HepG2 (cell line): ENCODE data around the gene RNU6-8. TPM values are rescaled to one million over a fixed set of nuclear protein-coding genes. Genes with fewer than 3 reads are reported as not detected.

Source experiments
- ADNP ChIP-seq: sonication (generic); formaldehyde crosslinking; IDR thresholded peaks from 2 replicates; pipeline ENCODE4 v1.4.0; 2020; ENCODE audit warnings: missing genetic modification reagents
- GABPA ChIP-seq, 2 experiments: IDR thresholded peaks; 2 replicates each; pipeline ENCODE4 v1.6.1; 2011 to 2016; ENCODE audit warnings: low read depth in 2 of 2, low read length in 1 of 2, missing biosample characterization in 1 of 2, missing genetic modification characterization in 1 of 2
- HNRNPK ChIP-seq: fragments of 200-400 bp; formaldehyde crosslinking; IDR thresholded peaks from 2 replicates; pipeline ENCODE4 v1.6.1; 2018; ENCODE audit warnings: low read length, low read depth, moderate library complexity, mild to moderate bottlenecking; ENCODE audit not compliant: poor library complexity, severe bottlenecking
- MEIS1 ChIP-seq: sonication (generic); formaldehyde crosslinking; IDR thresholded peaks from 2 replicates; pipeline ENCODE4 v1.9.0; 2021; ENCODE audit warnings: mild to moderate bottlenecking, missing genetic modification reagents, moderate library complexity, borderline replicate concordance
- MYC ChIP-seq: sonication (generic); formaldehyde crosslinking; IDR thresholded peaks from 2 replicates; pipeline ENCODE4 v1.9.0; 2021; ENCODE audit warnings: missing genetic modification reagents, borderline replicate concordance
- THRA ChIP-seq: sonication (generic); formaldehyde crosslinking; IDR thresholded peaks from 2 replicates; pipeline ENCODE4 v1.4.0; 2020; ENCODE audit warnings: missing genetic modification reagents, borderline replicate concordance
- YEATS2 ChIP-seq: sonication (generic); formaldehyde crosslinking; IDR thresholded peaks from 2 replicates; pipeline ENCODE4 v1.4.0; 2020; ENCODE audit warnings: missing genetic modification reagents, borderline replicate concordance
- ZBTB8A ChIP-seq: sonication (generic); formaldehyde crosslinking; IDR thresholded peaks from 2 replicates; pipeline ENCODE4 v1.4.0; 2020; ENCODE audit warnings: mild to moderate bottlenecking, low read depth, missing genetic modification reagents, borderline replicate concordance
- ZNF121 ChIP-seq: sonication (generic); formaldehyde crosslinking; IDR thresholded peaks from 2 replicates; pipeline ENCODE4 v1.5.0; 2020; ENCODE audit warnings: mild to moderate bottlenecking, missing genetic modification reagents
- ZNF136 ChIP-seq: sonication (generic); formaldehyde crosslinking; IDR thresholded peaks from 2 replicates; pipeline ENCODE4 v1.8.1; 2022; ENCODE audit warnings: low read depth, mild to moderate bottlenecking, moderate library complexity, missing genetic modification reagents
- polyA plus RNA-seq, 8 experiments: library from polyadenylated mRNA; depleted of rRNA in 3 of 8; stranded (reverse) in 7 of 8; unstranded in 1 of 8; fragments of >200 nt; fragmentation: Illumina TruSeq in 4 of 8; extraction: Trizol in 4 of 8; gene quantifications; 2 replicates each; pipeline versions ENCODE4 v1.2.1 to v1.2.3, GENCODE V29; 2011 to 2016; ENCODE audit warnings: low read depth in 4 of 8, missing spikeins in 1 of 8, mixed read lengths in 1 of 8; ENCODE audit not compliant: insufficient read depth in 1 of 8
- total RNA-seq, 5 experiments: library from RNA; depleted of rRNA; stranded (reverse); fragments of >200 nt; fragmentation: Illumina TruSeq; extraction: Trizol; gene quantifications; 2 replicates each; pipeline ENCODE4 v1.2.3, GENCODE V29; 2016; ENCODE audit warnings: low read depth in 1 of 5
- TF ChIP-seq, protein P1 (sequence below): sonication (generic); formaldehyde crosslinking; IDR thresholded peaks from 2 replicates; pipeline ENCODE4 v1.9.0; 2021; ENCODE audit warnings: mild to moderate bottlenecking, missing genetic modification reagents
- TF ChIP-seq, protein P2 (sequence below): sonication (generic); formaldehyde crosslinking; IDR thresholded peaks from 2 replicates; pipeline ENCODE4 v1.4.0; 2020; ENCODE audit warnings: low read depth, missing genetic modification reagents
- TF ChIP-seq, protein P3 (sequence below): sonication (generic); formaldehyde crosslinking; IDR thresholded peaks from 2 replicates; pipeline ENCODE4 v1.5.0; 2020; ENCODE audit warnings: mild to moderate bottlenecking, missing genetic modification reagents

The RNU6-8 gene
- total and polyA plus RNA-seq, 2 of the 13 experiments (the other 11 are each of a cell fraction or from before 2014, with no cell fraction given), result under 0.01 TPM; not detected in 1

DNA sequence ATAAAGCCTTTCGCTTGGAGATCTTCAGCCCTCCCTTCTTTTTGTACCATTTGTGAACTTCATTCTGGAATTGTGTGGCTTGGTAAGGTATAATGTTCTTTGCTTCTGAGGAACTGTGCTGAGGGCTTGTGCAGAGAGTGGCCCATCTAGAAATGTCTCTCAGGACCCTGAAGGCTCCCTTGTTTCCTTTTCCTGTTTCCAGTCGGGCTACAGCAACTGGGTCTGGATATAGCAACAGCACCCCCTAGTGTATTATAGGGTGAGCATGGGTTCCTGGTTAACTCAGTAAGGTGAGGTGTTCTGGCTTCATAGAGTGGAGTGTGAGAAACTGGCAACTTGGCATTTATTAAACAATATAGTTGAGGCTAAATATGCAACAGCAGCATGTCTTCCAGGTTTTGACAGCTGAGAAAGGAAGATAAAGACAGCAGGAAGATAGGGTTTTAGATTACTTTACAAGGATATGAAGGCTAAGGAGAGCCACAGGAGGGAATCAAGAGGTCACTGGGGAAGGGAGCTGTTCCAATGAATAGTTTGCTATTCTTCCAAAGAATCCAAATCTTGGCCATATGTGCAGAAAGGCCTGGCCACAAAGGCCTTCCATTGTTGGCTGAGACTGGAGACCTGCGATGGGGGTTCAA, 49.1 kb upstream of the RNU6-8 start (continued):
- peak; percentile 64; the same call in 1 of the 2 replicates for TF ChIP-seq THRA (CRISPR knock-in tag)
- TF ChIP-seq ZNF136, result no peak
- peak; percentile 40 for TF ChIP-seq GABPA (IDR thresholded peaks at IDR 0.05; ENCODE audit: low read depth, low read length)
- peak; percentile 85 for TF ChIP-seq GABPA (CRISPR knock-in tag; IDR thresholded peaks at IDR 0.05; ENCODE audit: low read depth)
- TF ChIP-seq, protein P1, sequence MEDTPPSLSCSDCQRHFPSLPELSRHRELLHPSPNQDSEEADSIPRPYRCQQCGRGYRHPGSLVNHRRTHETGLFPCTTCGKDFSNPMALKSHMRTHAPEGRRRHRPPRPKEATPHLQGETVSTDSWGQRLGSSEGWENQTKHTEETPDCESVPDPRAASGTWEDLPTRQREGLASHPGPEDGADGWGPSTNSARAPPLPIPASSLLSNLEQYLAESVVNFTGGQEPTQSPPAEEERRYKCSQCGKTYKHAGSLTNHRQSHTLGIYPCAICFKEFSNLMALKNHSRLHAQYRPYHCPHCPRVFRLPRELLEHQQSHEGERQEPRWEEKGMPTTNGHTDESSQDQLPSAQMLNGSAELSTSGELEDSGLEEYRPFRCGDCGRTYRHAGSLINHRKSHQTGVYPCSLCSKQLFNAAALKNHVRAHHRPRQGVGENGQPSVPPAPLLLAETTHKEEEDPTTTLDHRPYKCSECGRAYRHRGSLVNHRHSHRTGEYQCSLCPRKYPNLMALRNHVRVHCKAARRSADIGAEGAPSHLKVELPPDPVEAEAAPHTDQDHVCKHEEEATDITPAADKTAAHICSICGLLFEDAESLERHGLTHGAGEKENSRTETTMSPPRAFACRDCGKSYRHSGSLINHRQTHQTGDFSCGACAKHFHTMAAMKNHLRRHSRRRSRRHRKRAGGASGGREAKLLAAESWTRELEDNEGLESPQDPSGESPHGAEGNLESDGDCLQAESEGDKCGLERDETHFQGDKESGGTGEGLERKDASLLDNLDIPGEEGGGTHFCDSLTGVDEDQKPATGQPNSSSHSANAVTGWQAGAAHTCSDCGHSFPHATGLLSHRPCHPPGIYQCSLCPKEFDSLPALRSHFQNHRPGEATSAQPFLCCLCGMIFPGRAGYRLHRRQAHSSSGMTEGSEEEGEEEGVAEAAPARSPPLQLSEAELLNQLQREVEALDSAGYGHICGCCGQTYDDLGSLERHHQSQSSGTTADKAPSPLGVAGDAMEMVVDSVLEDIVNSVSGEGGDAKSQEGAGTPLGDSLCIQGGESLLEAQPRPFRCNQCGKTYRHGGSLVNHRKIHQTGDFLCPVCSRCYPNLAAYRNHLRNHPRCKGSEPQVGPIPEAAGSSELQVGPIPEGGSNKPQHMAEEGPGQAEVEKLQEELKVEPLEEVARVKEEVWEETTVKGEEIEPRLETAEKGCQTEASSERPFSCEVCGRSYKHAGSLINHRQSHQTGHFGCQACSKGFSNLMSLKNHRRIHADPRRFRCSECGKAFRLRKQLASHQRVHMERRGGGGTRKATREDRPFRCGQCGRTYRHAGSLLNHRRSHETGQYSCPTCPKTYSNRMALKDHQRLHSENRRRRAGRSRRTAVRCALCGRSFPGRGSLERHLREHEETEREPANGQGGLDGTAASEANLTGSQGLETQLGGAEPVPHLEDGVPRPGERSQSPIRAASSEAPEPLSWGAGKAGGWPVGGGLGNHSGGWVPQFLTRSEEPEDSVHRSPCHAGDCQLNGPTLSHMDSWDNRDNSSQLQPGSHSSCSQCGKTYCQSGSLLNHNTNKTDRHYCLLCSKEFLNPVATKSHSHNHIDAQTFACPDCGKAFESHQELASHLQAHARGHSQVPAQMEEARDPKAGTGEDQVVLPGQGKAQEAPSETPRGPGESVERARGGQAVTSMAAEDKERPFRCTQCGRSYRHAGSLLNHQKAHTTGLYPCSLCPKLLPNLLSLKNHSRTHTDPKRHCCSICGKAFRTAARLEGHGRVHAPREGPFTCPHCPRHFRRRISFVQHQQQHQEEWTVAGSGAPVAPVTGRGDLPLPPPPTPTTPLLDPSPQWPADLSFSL (CRISPR knock-in tag), result no peak
- TF ChIP-seq, protein P2, sequence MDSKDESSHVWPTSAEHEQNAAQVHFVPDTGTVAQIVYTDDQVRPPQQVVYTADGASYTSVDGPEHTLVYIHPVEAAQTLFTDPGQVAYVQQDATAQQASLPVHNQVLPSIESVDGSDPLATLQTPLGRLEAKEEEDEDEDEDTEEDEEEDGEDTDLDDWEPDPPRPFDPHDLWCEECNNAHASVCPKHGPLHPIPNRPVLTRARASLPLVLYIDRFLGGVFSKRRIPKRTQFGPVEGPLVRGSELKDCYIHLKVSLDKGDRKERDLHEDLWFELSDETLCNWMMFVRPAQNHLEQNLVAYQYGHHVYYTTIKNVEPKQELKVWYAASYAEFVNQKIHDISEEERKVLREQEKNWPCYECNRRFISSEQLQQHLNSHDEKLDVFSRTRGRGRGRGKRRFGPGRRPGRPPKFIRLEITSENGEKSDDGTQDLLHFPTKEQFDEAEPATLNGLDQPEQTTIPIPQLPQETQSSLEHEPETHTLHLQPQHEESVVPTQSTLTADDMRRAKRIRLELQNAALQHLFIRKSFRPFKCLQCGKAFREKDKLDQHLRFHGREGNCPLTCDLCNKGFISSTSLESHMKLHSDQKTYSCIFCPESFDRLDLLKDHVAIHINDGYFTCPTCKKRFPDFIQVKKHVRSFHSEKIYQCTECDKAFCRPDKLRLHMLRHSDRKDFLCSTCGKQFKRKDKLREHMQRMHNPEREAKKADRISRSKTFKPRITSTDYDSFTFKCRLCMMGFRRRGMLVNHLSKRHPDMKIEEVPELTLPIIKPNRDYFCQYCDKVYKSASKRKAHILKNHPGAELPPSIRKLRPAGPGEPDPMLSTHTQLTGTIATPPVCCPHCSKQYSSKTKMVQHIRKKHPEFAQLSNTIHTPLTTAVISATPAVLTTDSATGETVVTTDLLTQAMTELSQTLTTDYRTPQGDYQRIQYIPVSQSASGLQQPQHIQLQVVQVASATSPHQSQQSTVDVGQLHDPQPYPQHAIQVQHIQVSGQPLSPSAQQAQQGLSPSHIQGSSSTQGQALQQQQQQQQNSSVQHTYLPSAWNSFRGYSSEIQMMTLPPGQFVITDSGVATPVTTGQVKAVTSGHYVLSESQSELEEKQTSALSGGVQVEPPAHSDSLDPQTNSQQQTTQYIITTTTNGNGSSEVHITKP (CRISPR knock-in tag), result peak; percentile 55; the same call in 1 of the 2 replicates
- no peak for TF ChIP-seq ADNP (CRISPR knock-in tag)
- no peak for TF ChIP-seq ZNF121 (CRISPR knock-in tag)
- no peak for TF ChIP-seq ZBTB8A (CRISPR knock-in tag)
- TF ChIP-seq MEIS1 (CRISPR knock-in tag), result no peak
- TF ChIP-seq, protein P3, sequence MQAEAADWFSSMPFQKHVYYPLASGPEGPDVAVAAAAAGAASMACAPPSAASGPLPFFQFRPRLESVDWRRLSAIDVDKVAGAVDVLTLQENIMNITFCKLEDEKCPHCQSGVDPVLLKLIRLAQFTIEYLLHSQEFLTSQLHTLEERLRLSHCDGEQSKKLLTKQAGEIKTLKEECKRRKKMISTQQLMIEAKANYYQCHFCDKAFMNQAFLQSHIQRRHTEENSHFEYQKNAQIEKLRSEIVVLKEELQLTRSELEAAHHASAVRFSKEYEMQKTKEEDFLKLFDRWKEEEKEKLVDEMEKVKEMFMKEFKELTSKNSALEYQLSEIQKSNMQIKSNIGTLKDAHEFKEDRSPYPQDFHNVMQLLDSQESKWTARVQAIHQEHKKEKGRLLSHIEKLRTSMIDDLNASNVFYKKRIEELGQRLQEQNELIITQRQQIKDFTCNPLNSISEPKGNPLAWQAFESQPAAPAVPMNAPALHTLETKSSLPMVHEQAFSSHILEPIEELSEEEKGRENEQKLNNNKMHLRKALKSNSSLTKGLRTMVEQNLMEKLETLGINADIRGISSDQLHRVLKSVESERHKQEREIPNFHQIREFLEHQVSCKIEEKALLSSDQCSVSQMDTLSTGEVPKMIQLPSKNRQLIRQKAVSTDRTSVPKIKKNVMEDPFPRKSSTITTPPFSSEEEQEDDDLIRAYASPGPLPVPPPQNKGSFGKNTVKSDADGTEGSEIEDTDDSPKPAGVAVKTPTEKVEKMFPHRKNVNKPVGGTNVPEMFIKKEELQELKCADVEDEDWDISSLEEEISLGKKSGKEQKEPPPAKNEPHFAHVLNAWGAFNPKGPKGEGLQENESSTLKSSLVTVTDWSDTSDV (CRISPR knock-in tag), result no peak
- peak; percentile 87; the same call in 1 of the 2 replicates for TF ChIP-seq YEATS2 (CRISPR knock-in tag)
- no peak for TF ChIP-seq MYC (CRISPR knock-in tag)
- no peak for TF ChIP-seq HNRNPK
